Cardiac fibroblast (primary cell): ENCODE measurements around the gene CYP4F22.

ENCODE experiments used
- DNase-seq, 2 donors: peaks; one replicate each; pipeline versions ENCODE4 v3.0.0 to v3.0.0-alpha.2; 2010; ENCODE audit warnings: low read depth in 2 of 2
- H3K4me3 ChIP-seq, 2 donors: replicated peaks in 1 of 2; 1 replicate in 1 of 2; 2 replicates in 1 of 2; pipeline ENCODE4 v1.5.1; 2011; ENCODE audit warnings: low read depth in 2 of 2, low read length in 2 of 2, mild to moderate bottlenecking in 2 of 2, moderate library complexity in 1 of 2
- CTCF ChIP-seq: IDR thresholded peaks from one replicate; pipeline ENCODE4 v1.5.1; 2011; ENCODE audit warnings: low read depth, mild to moderate bottlenecking, low read length, inconsistent platforms

CYP4F22 gene

GRCh38 chr19:15551293-15552004, 43.1 kb downstream of the CYP4F22 start:
- no peak for TF ChIP-seq CTCF
- H3K4me3 ChIP-seq = peak overlapping the region; percentile 10 to 19
- DNase-seq = peak; percentile 12 to 27

GRCh38 chr19:15555021-15555420, 46.7 kb downstream of the CYP4F22 start:
- no peak for TF ChIP-seq CTCF
- H3K4me3 ChIP-seq = no peak overlapping the region
- DNase-seq = no peak

- DNase-seq = peak; percentile 94 to 95
- TF ChIP-seq CTCF = peak; percentile 84
- peak overlapping the region; percentile 21 to 33 for H3K4me3 ChIP-seq
These were observed 47.7 kb downstream of the CYP4F22 start for GRCh38 chr19:15555759-15556633.

GRCh38 chr19:15556634-15557181, 48.4 kb downstream of the CYP4F22 start:
- TF ChIP-seq CTCF = no peak
- no peak for DNase-seq
- H3K4me3 ChIP-seq = no peak overlapping the region

- TF ChIP-seq CTCF = no peak
These were observed 48.9 kb downstream of the CYP4F22 start for GRCh38 chr19:15557223-15557622.

GRCh38 chr19:15562145-15562544, 53.8 kb downstream of the CYP4F22 start:
- DNase-seq = no peak
- no peak for TF ChIP-seq CTCF
- no peak overlapping the region for H3K4me3 ChIP-seq

More at GRCh38 chr19:15557223-15557622, 48.9 kb downstream of the CYP4F22 start:
- H3K4me3 ChIP-seq = no peak overlapping the region
- no peak for DNase-seq
